K562 (cell line): ENCODE data around the gene SEC22C. TPM values are rescaled to one million over a fixed set of nuclear protein-coding genes. Genes with fewer than 3 reads are reported as not detected.
A peak's percentile ranks its signal among the peaks of the same experiment; 100 is the strongest.

Experiments
- C11orf30 ChIP-seq: fragments of 450-650 bp; IDR thresholded peaks from 2 replicates; pipeline ENCODE4 v1.6.1; 2016; ENCODE audit warnings: low read depth, mild to moderate bottlenecking
- EGR1 ChIP-seq: fragments of 450-650 bp; conservative IDR thresholded peaks from 2 replicates; pipeline ENCODE4 v1.6.1; 2017; ENCODE audit warnings: mild to moderate bottlenecking
- FOXP1 ChIP-seq: sonication (generic); formaldehyde crosslinking; IDR thresholded peaks from 2 replicates; pipeline ENCODE4 v1.8.0; 2022; ENCODE audit warnings: mild to moderate bottlenecking, missing genetic modification reagents
- HDAC1 ChIP-seq, 2 experiments: fragments of 450-650 bp; IDR thresholded peaks; 2 replicates each; pipeline ENCODE4 v1.6.1; 2016 to 2017; ENCODE audit warnings: inconsistent platforms in 1 of 2, mild to moderate bottlenecking in 1 of 2, moderate library complexity in 1 of 2
- HDGF ChIP-seq: fragments of 450-650 bp; IDR thresholded peaks from 2 replicates; pipeline ENCODE4 v1.6.1; 2016
- JUNB ChIP-seq: fragments of 450-650 bp; formaldehyde crosslinking; conservative IDR thresholded peaks from 2 replicates; pipeline ENCODE4 v1.4.0; 2020; ENCODE audit warnings: mild to moderate bottlenecking
- MIER1 ChIP-seq: fragments of 450-650 bp; IDR thresholded peaks from 2 replicates; pipeline ENCODE4 v1.6.1; 2016; ENCODE audit warnings: antibody characterized with exemption, mild to moderate bottlenecking, low read depth
- MXI1 ChIP-seq: IDR thresholded peaks from 2 replicates; pipeline ENCODE4 v1.6.1; 2011; ENCODE audit warnings: low read depth, mild to moderate bottlenecking, improper control_type of control experiment, low read length
- NCOA1 ChIP-seq: fragments of 450-650 bp; IDR thresholded peaks from 2 replicates; pipeline ENCODE4 v1.6.1; 2016; ENCODE audit warnings: low read depth
- NEUROD1 ChIP-seq: fragments of 150-350 bp; IDR thresholded peaks from 2 replicates; pipeline ENCODE4 v1.6.1; 2014; ENCODE audit warnings: borderline replicate concordance, low read length, low read depth; ENCODE audit not compliant: partially characterized antibody
- TAF1 ChIP-seq: IDR thresholded peaks from 2 replicates; pipeline ENCODE4 v1.6.1; 2011; ENCODE audit warnings: mild to moderate bottlenecking, low read length, moderate library complexity; ENCODE audit not compliant: insufficient read depth, control insufficient read depth, severe bottlenecking; ENCODE audit errors: extremely low read depth
- ZNF175 ChIP-seq: fragments of 200-800 bp; sonication (Bioruptor generic); IDR thresholded peaks from 2 replicates; pipeline ENCODE4 v1.6.1; 2016; ENCODE audit warnings: low read depth, mild to moderate bottlenecking, missing genetic modification characterization, missing compliant biosample characterization
- ZNF274 ChIP-seq: IDR thresholded peaks from 2 replicates; pipeline ENCODE4 v1.6.1; 2011; ENCODE audit warnings: low read depth, mild to moderate bottlenecking, low read length, moderate library complexity, borderline replicate concordance
- ZNF280B ChIP-seq: fragments of 250-450 bp; sonication (Bioruptor Pico); IDR thresholded peaks from 2 replicates; pipeline ENCODE4 v1.5.1; 2021; ENCODE audit warnings: mild to moderate bottlenecking
- polyA plus RNA-seq, 8 experiments: library from polyadenylated mRNA; depleted of rRNA in 4 of 8; stranded (reverse) in 5 of 8; unstranded in 3 of 8; fragments of >200 nt; fragmentation: Nextera tagmentation in 2 of 8; fragmentation: Illumina TruSeq in 1 of 8; extraction: Ambion mirVana in 2 of 8; extraction: Trizol in 1 of 8; gene quantifications; 2 replicates each; pipeline versions ENCODE4 v1.2.1 to v1.2.3, GENCODE V29; 2011 to 2014; ENCODE audit warnings: inconsistent platforms in 1 of 8, missing spikeins in 1 of 8
- total RNA-seq, 7 experiments: library from RNA; depleted of rRNA in 6 of 7; stranded (reverse); fragments of >200 nt in 6 of 7; fragmentation: Illumina TruSeq in 2 of 7; extraction: Trizol in 2 of 7; gene quantifications; 2 replicates each; pipeline versions ENCODE4 v1.2.1 to v1.2.3, GENCODE V29; 2011 to 2021; ENCODE audit warnings: low replicate concordance in 1 of 7
- TF ChIP-seq, protein P1 (sequence below): fragments of 450-650 bp; formaldehyde crosslinking; IDR thresholded peaks from 2 replicates; pipeline ENCODE4 v1.4.0; 2020; ENCODE audit warnings: mild to moderate bottlenecking, moderate library complexity
- TF ChIP-seq, protein P2 (sequence below): fragments of 450-650 bp; IDR thresholded peaks from 2 replicates; pipeline ENCODE4 v1.6.1; 2016; ENCODE audit warnings: missing biosample characterization, missing genetic modification characterization
- TF ChIP-seq, protein P3 (sequence below): fragments of 450-650 bp; IDR thresholded peaks from 2 replicates; pipeline ENCODE4 v1.7.1; 2018; ENCODE audit warnings: mild to moderate bottlenecking, low read depth; ENCODE audit not compliant: partially characterized antibody
- TF ChIP-seq, protein P4 (sequence below), 2 experiments: fragments of 250-450 bp in 1 of 2; fragments of 450-650 bp in 1 of 2; sonication (Bioruptor Pico) in 1 of 2; IDR thresholded peaks; 2 replicates each; pipeline versions ENCODE4 v1.6.1 to v1.8.0; 2016 to 2021; ENCODE audit warnings: mild to moderate bottlenecking in 2 of 2, moderate library complexity in 2 of 2, missing compliant biosample characterization in 1 of 2, missing genetic modification characterization in 1 of 2

Gene SEC22C
- total and polyA plus RNA-seq, 9 of the 15 experiments (the other 6 are each of a cell fraction or from before 2014, with no cell fraction given), result 35.6 to 68.4 (median 50.7) TPM

DNA sequence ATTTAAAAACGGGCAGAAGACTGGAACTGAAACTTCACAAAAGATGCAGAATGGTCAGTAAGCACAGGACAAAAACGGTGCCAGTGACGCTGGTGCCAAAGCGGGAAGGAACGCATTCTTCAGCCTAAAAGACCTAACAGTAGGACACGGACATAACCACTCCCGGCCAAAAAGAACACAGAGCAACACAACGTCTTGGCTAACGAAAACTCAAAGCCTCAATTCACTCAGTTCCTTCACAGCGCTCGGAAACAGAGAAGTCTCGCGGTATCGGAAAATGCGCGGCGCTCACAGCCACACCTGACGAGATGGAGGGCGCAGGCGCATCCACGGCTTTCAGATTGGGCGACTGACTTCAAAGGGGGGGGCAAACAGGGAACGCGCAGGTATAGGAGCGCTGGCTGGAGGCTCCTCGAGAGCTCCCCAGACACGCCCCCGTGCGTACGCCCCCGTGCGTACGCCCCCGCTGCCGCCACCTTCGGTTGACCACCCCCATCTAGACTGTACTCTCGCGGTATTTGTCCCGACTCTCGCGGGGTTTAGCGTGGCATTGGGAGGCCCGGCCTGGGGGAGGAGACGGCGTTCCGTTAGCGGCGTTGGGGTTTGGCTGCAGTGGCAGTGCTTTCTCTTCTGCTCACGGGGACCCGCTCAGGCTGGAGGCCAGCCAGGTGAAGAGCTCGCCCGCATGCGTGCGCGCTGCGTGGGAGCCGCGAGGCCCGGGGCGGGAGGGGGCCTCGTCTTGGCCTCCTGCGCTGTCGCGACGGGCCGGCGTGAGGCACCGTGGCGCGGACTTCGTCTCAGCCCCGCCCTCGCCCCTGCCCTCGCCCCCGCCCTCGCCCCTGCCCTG, 18.6 kb upstream of the SEC22C start, which contains the start of gene NKTR (continued):
- TF ChIP-seq ZNF280B (CRISPR knock-in tag), result no peak
- TF ChIP-seq, protein P1, sequence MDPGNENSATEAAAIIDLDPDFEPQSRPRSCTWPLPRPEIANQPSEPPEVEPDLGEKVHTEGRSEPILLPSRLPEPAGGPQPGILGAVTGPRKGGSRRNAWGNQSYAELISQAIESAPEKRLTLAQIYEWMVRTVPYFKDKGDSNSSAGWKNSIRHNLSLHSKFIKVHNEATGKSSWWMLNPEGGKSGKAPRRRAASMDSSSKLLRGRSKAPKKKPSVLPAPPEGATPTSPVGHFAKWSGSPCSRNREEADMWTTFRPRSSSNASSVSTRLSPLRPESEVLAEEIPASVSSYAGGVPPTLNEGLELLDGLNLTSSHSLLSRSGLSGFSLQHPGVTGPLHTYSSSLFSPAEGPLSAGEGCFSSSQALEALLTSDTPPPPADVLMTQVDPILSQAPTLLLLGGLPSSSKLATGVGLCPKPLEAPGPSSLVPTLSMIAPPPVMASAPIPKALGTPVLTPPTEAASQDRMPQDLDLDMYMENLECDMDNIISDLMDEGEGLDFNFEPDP (CRISPR knock-in tag), result no peak
- TF ChIP-seq, protein P2, sequence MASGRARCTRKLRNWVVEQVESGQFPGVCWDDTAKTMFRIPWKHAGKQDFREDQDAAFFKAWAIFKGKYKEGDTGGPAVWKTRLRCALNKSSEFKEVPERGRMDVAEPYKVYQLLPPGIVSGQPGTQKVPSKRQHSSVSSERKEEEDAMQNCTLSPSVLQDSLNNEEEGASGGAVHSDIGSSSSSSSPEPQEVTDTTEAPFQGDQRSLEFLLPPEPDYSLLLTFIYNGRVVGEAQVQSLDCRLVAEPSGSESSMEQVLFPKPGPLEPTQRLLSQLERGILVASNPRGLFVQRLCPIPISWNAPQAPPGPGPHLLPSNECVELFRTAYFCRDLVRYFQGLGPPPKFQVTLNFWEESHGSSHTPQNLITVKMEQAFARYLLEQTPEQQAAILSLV, result no peak
- peak; percentile 93 for TF ChIP-seq NEUROD1
- peak; percentile 26; the same call in 1 of the 2 replicates for TF ChIP-seq JUNB (CRISPR knock-in tag)
- TF ChIP-seq, protein P3, sequence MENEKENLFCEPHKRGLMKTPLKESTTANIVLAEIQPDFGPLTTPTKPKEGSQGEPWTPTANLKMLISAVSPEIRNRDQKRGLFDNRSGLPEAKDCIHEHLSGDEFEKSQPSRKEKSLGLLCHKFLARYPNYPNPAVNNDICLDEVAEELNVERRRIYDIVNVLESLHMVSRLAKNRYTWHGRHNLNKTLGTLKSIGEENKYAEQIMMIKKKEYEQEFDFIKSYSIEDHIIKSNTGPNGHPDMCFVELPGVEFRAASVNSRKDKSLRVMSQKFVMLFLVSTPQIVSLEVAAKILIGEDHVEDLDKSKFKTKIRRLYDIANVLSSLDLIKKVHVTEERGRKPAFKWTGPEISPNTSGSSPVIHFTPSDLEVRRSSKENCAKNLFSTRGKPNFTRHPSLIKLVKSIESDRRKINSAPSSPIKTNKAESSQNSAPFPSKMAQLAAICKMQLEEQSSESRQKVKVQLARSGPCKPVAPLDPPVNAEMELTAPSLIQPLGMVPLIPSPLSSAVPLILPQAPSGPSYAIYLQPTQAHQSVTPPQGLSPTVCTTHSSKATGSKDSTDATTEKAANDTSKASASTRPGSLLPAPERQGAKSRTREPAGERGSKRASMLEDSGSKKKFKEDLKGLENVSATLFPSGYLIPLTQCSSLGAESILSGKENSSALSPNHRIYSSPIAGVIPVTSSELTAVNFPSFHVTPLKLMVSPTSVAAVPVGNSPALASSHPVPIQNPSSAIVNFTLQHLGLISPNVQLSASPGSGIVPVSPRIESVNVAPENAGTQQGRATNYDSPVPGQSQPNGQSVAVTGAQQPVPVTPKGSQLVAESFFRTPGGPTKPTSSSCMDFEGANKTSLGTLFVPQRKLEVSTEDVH, result no peak
- TF ChIP-seq HDGF, result no peak
- peak; percentile 81 for TF ChIP-seq MXI1
- peak; percentile 83; the same call in 1 of the 2 replicates for TF ChIP-seq FOXP1
- no peak for TF ChIP-seq ZNF175 (CRISPR knock-in tag)
- TF ChIP-seq HDAC1 (IDR thresholded peaks at IDR 0.05), result peak in 1 of 2 experiments; percentile 77; a peak in 2 of 4 replicates
- no peak for TF ChIP-seq C11orf30
- no peak for TF ChIP-seq NCOA1
- TF ChIP-seq EGR1, result peak; percentile 100
- peak; percentile 77 for TF ChIP-seq TAF1
- no peak for TF ChIP-seq MIER1
- no peak for TF ChIP-seq ZNF274
- TF ChIP-seq, protein P4, sequence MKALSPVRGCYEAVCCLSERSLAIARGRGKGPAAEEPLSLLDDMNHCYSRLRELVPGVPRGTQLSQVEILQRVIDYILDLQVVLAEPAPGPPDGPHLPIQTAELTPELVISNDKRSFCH (CRISPR knock-in tag; IDR thresholded peaks at IDR 0.05), result no peak
- TF ChIP-seq, protein P4 (tag; IDR thresholded peaks at IDR 0.05), result peak; percentile 22; the same call in 1 of the 2 replicates
